ENCODE data around the gene OTOP3.
"Not testable (repeated sequence)": the region's sequence is repeated elsewhere in the genome, so short reads cannot be mapped to it uniquely, and the experiment has no call there.

The OTOP3 gene

GRCh38 chr17:74935585-74936469 lies at the start of gene OTOP3:
TSS of gene OTOP3 (plus strand) at chr17:74935898. CDS start at chr17:74935922, 24 bp downstream.
- DNase-seq (ENCODE audit: low read depth), result no peak

- no peak for DNase-seq (ENCODE audit: low read depth)
These were observed 47.2 kb upstream of the OTOP3 start for GRCh38 chr17:74888469-74888868.

DNA sequence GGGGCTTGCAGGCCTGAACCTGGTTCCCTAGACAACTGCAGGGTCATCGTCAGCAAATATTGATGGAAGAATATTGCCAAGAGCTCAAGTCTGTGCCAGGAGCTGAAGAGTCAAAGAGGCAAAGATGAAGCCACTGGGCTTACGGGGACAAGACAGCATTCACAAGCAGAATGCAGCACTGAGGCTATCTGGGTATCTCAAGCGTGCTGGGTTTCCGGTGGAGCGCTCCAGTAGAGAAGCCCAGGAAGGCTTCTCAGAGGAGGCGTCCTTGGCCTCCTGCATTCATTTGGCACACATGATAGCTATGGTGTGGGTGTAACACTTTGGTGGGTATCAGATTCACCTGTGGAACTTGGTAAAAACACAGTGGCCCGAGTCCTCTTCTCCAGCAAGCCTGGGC lies 45.1 kb upstream of the OTOP3 start:
- no peak for DNase-seq (ENCODE audit: low read depth)

DNA sequence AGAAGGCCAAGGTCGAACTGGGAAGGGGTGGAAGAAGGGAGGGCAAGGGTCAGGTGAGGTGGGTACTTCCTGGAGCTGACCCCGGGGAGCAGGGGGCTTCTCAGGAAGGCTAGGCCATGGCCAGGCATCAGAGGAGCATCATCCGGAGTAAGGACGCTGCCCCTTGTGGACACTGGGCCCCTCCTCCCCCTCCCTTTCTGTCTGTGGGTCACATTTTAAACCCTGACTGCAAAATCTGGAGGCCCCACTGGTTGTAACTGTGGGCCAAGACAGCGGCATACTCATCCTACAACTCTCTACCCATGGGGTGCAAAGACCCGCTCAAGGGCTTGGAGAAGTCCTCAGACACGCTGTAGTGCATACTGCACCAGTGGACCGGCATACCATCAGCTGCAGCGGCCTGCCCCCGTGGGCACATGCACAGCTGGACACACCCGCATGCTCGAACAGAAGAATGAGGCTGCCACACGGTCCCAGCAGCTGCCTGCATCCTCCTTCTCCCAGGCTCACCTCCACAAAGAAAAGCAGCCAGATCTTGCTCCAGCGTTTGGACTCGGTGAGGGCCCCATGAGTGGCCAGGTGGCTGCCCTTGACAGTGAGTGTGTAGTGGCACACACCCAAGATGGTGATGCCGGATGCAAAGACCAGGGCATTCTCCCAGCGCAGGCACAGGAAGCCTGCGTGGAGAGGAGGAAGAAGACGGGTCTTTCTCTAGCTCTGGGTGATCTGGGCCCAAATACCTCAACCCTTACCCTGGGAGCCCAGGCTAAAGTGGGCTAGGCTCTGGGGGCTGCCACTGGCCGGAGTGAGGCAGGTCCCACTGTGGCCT lies 43.5 kb upstream of the OTOP3 start:
- DNase-seq (ENCODE audit: low read depth), result no peak

- DNase-seq (ENCODE audit: low read depth), result no peak
These were observed 42.5 kb upstream of the OTOP3 start, which contains the start of gene FADS6 for GRCh38 chr17:74892974-74893911. TSS of gene FADS6 (minus strand) at chr17:74893633. CDS start at chr17:74893595, 38 bp downstream.

GRCh38 chr17:74893936-74894671 lies 41.6 kb upstream of the OTOP3 start:
- DNase-seq (ENCODE audit: low read depth), result no peak

GRCh38 chr17:74898376-74898946 lies 37.2 kb upstream of the OTOP3 start:
- no peak for DNase-seq (ENCODE audit: low read depth)

- no peak for DNase-seq (ENCODE audit: low read depth)
These were observed 35.5 kb upstream of the OTOP3 start for GRCh38 chr17:74900208-74900607.

- no peak for DNase-seq (ENCODE audit: low read depth)
These were observed 34.2 kb upstream of the OTOP3 start for GRCh38 chr17:74901353-74902135.

GRCh38 chr17:74903034-74903433 lies 32.7 kb upstream of the OTOP3 start:
- no peak for DNase-seq (ENCODE audit: low read depth)

GRCh38 chr17:74903671-74904070 lies 32.0 kb upstream of the OTOP3 start:
- no peak for DNase-seq (ENCODE audit: low read depth)

DNA sequence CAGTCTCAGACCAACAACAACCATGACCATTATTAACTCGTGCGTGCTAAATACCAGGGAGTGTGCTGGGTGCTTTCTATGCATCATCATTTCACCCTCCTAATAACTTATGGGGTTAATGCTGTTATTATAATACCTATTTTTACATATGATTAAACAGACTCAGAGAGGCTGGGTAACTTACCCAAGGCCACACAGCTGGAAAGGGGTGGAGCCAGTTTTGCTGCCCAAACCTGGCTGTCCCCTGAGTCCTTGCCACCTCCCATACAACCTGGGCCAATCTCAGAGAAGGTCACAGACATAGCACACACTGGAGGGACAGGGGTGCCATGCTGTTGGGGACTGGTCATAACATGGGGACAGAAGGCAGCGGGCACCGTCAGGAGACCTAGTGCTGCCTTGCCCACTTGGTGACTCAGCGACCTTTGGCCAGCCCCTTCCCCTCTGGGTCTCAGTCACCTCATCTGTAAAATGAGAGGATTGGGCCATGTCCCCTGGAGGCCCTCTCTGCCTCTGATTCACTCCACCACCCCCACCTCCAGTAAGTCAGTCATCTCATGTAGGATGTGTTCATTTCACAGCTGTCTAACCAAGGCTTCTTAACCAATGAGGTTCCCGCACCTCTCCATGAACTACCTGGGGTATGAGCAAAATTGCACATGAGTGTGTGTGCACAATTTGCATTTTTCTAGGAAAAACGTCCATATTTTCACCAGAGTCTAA lies 30.9 kb upstream of the OTOP3 start:
- no peak for DNase-seq (ENCODE audit: low read depth)

DNA sequence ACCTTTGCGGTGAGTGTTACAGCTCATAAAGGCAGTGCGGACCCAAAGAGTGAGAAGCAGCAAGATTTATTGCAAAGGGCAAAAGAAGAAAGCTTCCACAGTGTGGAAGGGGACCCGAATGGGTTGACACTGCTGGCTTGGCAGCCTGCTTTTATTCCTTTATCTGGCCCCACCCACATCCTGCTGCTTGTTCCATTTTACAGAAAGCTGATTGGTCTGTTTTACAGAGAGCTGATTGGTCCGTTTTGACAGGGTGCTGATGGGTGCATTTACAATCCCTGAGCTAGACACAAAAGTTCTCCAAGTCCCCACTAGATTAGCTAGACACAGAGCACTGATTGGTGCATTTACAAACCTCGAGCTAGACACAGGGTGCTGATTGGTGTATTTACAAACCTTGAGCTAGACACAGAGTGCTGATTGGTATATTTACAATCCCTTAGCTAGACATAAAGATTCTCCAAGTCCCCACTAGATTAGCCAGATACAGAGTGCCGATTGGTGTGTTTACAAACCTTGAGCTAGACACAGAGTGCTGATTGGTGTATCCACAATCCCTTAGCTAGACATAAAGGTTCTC lies 29.4 kb upstream of the OTOP3 start:
- not testable (repeated sequence) for DNase-seq (ENCODE audit: low read depth)

- DNase-seq (ENCODE audit: low read depth), result no peak
These were observed 28.7 kb upstream of the OTOP3 start for GRCh38 chr17:74907012-74907411.

DNA sequence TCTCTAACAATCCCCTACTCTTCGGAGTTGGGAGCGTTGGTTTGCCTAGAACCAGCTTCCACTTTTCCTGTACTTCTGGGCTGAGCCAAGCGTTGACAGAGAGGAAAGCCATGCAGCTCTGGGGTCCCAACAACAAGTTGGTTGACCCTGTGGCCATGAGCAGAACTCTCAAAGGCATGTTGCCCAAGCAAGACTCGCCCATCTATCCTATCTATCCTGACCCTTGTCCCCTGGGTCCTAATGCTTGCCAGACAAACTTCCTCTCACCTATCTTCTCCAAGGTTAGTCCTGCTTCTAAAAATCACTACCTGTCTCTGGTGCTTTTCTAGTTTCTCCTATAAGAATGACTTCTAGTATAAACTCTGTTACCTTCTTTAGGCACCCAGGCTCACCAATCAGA lies 26.6 kb upstream of the OTOP3 start:
- DNase-seq (ENCODE audit: low read depth), result not testable (repeated sequence)

GRCh38 chr17:74911423-74911822 lies 24.3 kb upstream of the OTOP3 start:
- not testable (repeated sequence) for DNase-seq (ENCODE audit: low read depth)

- no peak for DNase-seq (ENCODE audit: low read depth)
These were observed 19.4 kb upstream of the OTOP3 start for GRCh38 chr17:74916136-74916850.

DNA sequence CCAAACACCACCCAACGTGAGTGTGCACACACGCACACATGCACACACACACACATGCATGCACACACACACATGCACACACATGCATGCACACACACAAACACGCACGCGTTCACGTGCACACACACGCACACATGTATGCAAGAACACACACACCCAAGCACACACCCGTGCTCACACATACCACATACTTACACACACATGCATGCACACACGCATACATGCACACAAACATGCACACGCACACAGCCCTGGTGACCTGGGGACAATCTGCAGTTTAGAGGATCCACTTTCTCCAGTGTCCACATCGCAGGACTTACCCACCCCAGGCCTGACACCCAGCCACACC lies 18.9 kb upstream of the OTOP3 start:
- no peak for DNase-seq (ENCODE audit: low read depth)

Data from activated T-cell treated with anti-CD3 and anti-CD28 coated beads for 1 hour (primary cell).